Activated naive CD4-positive, alpha-beta T cell treated with Interleukin-2 at 50 U/mL for 16 hours (primary cell): ENCODE measurements around the gene MYPOP.

Experiments used
- DNase-seq: peaks from one replicate; pipeline ENCODE4 v3.0.0-alpha.2; 2020

The MYPOP gene

DNA sequence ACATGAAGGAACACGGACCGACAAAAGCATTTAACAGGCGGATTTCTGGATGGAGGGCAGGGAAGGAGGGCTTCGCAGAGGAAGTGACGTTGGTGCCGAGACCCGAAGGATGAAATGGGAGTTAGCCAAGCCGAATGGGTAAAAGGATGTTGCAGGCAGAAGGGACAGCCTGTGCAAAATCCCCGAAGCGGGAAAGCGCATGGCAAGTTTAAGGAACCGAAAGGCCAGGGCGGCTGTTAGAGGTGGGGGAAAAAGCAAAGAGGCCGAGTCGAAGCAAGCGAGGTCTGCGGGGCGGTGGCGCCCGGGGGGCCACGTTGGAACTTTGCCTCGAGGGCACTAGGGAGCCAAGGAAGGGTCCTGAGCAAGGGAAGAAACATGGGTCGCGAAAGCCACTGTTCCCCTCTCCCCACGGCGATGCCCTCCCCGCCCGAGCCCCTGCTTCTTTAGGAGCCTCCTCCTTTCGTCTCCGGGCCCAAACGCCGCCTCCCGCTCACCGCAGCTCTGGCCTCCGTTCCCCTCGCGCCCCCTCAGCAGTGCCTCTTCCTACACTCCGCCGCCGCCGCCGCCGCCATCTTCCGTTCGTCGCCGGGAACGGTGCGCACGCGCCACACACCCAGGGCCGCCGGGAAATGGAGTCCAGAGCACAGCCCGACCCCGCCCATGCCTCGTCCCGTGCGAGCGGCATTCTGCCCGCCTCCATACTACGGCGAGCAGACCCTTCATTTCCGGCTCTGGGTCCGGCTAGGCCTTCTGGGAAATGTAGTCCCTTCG is 39.7 kb downstream of the MYPOP start, which contains the start of gene SYMPK:
Gene SYMPK, minus strand, starts transcription at position 584 of the 771 bp plus-strand sequence. CDS start 8,652 bp downstream, outside the sequence.
- peak; percentile 99 for DNase-seq

DNA sequence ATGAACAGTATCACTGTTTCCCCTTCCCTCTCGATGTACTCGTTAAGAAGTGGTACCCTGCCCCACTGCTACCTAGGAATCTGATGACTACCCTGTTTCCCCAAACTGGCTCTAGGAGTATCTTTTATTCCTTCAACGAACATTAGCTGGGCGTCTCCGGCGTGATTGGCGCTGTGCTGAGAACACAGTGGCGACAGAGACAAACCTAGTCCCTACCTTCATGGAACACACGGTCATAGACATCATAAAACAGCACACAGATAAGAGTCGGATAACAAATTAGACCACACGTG is 40.2 kb downstream of the MYPOP start:
- DNase-seq: no peak

DNA sequence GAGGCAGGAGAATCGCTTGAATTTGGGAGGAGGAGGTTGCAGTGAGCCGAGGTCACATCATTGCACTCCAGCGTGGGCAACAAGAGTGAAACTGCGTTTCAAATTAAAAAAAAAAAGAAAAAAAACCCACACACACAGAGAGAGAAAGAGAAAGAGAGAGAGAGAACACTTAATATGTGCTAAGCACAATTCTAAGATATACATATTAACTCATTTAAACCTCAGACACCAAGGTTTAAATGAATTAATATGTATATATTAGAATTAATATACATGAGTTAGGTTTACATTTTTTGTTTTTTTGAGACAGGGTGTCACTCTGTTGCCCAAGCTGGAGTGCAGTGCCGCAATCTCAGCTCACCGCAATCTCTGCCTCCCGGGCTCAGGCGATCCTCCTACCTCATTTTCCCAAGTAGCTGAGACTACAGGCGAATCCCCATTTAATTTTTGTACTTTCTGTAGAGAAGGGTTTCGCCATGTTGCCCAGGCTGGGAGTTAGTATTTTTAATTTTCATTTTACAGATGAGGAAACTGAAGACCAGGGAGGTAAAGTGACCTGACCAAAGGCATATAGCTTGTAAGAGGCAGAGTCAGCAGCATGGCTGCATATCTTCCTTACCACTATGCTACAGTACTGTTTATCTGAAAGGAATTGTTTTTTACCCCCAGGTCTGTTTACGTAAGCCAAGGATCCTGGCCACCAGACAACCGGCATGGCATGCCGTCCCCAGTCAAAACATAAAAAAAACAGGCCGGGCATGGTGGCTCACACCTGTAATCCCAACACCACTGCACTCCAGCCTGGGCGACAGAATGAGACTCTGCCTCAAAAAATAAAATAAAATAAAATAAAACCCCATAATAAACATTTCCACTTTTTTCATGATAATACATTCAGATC is 41.8 kb downstream of the MYPOP start:
- DNase-seq: no peak

DNA sequence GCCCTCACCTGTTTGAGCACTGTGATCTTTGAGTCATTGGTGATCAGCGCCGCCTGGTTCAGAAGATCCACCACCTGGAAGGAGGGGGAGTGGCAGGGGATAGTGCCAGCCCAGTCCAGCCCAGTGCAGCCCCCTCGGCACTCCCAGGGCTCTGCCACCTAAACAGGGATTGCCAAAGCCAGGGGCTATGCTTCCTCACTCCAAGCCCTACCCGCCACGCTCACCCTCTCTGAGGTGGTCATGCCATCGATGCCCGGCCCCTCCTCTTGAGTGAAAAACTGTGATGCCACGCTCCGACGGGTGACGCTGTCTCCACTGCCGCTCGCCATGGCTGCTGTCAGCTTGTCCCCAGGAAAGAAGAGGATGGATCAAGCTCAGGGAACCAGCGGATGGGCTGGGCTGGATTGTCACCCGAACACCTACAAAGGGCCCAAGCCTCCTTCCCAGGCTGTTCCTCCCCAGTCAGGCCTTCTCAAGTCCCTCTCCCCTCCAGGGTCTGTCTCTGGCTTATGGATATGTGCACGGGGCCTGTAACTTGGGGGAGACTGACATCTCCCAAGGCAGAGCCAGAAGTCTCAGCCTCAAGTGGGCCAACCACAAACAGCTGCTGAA is 48.1 kb downstream of the MYPOP start:
- DNase-seq: no peak

DNA sequence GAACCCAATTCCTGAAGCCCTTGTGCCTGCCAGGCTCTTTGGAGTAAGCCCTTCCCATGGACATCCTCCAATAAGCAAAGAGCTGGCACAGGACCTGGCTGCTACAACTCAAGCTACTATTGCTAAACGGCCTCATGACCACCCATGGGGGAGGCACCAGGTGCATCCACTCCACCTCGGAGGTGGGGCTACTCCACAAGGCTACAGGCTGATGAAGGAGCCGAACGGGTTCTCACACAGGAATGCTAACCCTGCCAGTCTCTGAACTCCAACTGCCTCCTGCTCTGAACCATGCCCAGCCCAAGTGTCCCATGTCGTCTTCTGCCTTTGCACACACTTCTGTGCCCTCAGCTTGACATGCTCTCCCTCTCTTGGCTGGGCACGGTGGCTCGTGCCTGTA is 49.4 kb downstream of the MYPOP start:
- no peak for DNase-seq

DNA sequence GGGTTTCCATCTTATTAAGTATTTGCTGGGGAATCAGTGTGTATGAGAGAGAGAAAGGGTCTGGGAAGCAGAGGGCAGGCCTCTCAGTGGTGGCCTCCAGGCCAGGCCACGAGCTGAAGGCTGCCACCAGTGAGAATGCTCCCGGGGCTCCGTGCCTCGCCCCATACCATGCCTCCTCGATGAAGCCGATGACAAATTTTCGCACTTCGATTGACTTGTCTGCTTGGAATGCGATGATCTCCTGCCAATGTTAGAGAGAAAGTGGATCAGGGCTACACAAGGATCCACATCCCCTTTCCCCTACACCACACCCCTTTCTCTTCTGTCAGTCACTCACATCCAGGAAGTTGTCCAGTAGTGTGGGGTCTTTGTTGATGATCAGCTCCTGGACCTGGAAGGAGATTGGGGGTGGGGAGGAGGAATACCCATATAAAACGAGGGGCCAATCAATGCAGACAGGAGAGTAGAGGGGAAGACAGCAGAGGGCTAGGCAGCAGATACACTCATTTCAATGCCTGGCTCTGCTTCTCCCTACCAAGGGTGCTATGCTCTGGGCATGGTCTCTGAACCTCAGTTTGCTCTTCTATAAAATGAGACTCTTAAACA is 50.2 kb downstream of the MYPOP start:
- DNase-seq: no peak

DNA sequence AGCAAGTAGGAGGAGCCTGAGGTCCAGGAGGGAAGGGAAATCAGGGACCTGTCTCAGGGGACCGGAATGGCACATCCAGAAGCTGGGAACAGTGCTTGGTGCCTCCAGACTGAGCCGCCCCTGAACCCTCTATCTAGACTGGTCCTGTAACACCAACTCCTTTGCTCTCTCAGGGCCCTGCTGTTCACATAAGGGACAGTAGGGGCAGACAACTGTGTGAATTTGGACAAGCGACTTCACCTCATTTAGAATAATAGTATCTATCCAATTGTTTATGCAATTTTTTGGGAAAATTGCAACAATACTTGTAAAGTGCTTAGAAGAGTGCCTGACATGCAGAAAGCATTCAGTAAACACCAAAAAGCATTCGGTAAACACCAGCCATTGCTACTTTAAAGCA is 53.5 kb downstream of the MYPOP start:
- DNase-seq: no peak

DNA sequence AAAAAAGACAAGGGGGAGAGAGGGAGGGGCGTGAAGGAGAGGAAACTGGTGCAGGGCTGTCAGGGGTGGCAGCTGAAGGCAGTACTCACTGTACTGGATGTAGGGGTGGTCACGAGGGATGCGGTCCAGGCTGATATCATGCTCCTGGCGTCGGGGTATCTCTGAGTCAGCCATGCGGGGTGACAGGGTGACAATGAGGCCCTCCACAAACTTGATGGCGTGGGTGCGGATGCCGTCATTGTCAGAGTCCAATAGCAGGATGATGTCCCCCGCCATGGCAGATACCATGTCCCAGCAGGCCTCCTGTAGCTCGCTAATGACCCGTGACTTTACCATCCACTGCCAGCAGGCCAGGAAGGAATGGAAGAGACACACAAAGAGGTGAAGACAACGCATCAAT is 54.8 kb downstream of the MYPOP start:
- DNase-seq: no peak

DNA sequence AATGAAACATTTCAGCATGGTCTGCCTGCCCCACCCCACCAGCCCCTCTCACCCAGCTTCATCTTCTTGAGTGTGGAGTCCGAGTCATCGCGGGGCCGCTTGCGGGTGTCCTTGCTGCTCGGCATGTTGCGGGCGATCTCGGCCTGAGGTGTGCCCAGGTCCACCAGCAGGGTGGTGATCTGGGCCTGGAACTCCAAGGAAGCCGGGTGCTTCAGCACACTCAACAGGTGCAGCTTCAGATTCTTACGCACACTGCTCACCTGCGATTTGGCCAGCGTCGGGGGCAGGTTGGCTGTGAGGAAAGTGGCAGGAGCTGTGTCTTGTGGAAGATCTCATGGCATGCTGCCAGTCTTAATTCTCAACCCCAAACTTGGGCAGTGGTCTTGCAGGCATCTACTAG is 60.2 kb downstream of the MYPOP start:
- DNase-seq: no peak
